Dendritic cell treated with granulocyte-macrophage colony-stimulating factor and Interleukin-4, amounts not matched to agents 40 ng/mL and 50 ng/mL, for 4 days (primary cell): Measurements from ENCODE around the gene GALE.
A peak's percentile ranks its signal among the peaks of the same experiment; 100 is the strongest.

ENCODE experiments used
- H3K27ac Mint-ChIP-seq: one replicate; pipeline ENCODE4 v1.8.0; 2022; ENCODE audit warnings: mild to moderate bottlenecking, mixed read lengths
- H3K27me3 Mint-ChIP-seq: one replicate; pipeline ENCODE4 v1.8.0; 2022; ENCODE audit warnings: mild to moderate bottlenecking, mixed read lengths
- H3K36me3 Mint-ChIP-seq: one replicate; pipeline ENCODE4 v1.8.0; 2022; ENCODE audit warnings: low read depth, mixed read lengths
- H3K4me1 Mint-ChIP-seq: one replicate; pipeline ENCODE4 v1.8.0; 2022; ENCODE audit warnings: low read depth, mixed read lengths
- H3K4me3 Mint-ChIP-seq: one replicate; pipeline ENCODE4 v1.8.0; 2022; ENCODE audit warnings: mild to moderate bottlenecking, moderate library complexity, mixed read lengths
- H3K9me3 Mint-ChIP-seq: one replicate; pipeline ENCODE4 v1.8.0; 2022; ENCODE audit warnings: mixed read lengths
- intact Hi-C: fragments of 100-400 bp; cut with micrococcal nuclease; formaldehyde crosslinking; loops from one replicate; pipeline ENCODE4 v1.15.0; 2022

The GALE gene

GRCh38 chr1:23825076-23825761, 24.7 kb upstream of the GALE start, which contains the start of gene HMGCL:
TSS of gene HMGCL (minus strand) at chr1:23825429. CDS start at chr1:23825415, 14 bp downstream.
- H3K4me3 Mint-ChIP-seq: peak within 1 kb of the TSS; percentile 91
- no peaks in the 10 kb centered on the region for H3K27me3 Mint-ChIP-seq
- peak within 1 kb of the TSS; percentile 99 for H3K27ac Mint-ChIP-seq
- H3K9me3 Mint-ChIP-seq: no peaks in the 10 kb centered on the region
- H3K36me3 Mint-ChIP-seq: peaks cover 13% of the 10 kb centered on the region
- intact Hi-C loops: loop anchor here (2.0 kb wide), 2 partner anchors 14 kb away; no protein-coding TSS in a partner anchor
- H3K4me1 Mint-ChIP-seq: peaks cover 38% of the 10 kb centered on the region

GRCh38 chr1:23824711-23825075, 24.1 kb upstream of the GALE start:
- H3K4me3 Mint-ChIP-seq: peak overlapping the region; percentile 91
- H3K36me3 Mint-ChIP-seq: peaks cover 17% of the 10 kb centered on the region
- no peaks in the 10 kb centered on the region for H3K9me3 Mint-ChIP-seq
- H3K4me1 Mint-ChIP-seq: peaks cover 40% of the 10 kb centered on the region
- peak overlapping the region; percentile 99 for H3K27ac Mint-ChIP-seq
- no peaks in the 10 kb centered on the region for H3K27me3 Mint-ChIP-seq
- intact Hi-C loops: loop anchor here (2.0 kb wide), 2 partner anchors 14 kb away; no protein-coding TSS in a partner anchor

- Mint-ChIP-seq H3K27ac (no peak overlapping the region), H3K4me1 (peaks cover 40% of the 10 kb centered on the region), H3K36me3 (peaks cover 18% of the 10 kb centered on the region), H3K4me3 (peak overlapping the region; percentile 91), H3K27me3 (no peaks in the 10 kb centered on the region), H3K9me3 (no peaks in the 10 kb centered on the region)
- intact Hi-C loops: loop anchor here (2.0 kb wide), 2 partner anchors 13 to 15 kb away; no protein-coding TSS in a partner anchor
Observed at GRCh38 chr1:23823767-23824166, 23.2 kb upstream of the GALE start.

DNA sequence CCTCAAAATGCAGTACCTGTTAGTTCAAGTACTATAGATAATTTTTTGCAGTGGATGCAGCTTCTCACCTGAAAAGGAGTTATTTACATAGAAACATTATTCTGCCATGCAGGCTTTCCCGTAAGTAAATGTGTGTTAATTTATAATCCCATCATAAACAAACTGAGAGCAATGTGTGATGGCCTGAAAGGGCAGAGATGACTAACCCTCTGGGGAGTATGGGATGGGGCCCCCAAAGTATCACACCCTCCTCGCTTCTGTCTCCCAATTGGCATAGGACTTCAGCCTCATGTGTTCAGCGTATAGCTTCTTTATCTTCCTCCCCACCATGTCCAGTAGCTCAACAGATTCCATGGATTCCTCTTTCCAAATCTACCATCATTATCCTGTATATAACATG, 17.1 kb upstream of the GALE start:
- no peak overlapping the region for H3K27ac Mint-ChIP-seq
- H3K27me3 Mint-ChIP-seq: no peaks in the 10 kb centered on the region
- no peaks in the 10 kb centered on the region for H3K9me3 Mint-ChIP-seq
- no peak overlapping the region for H3K4me3 Mint-ChIP-seq
- intact Hi-C loops: no loop called here
- peaks cover 19% of the 10 kb centered on the region for H3K4me1 Mint-ChIP-seq
- H3K36me3 Mint-ChIP-seq: peaks cover 69% of the 10 kb centered on the region

DNA sequence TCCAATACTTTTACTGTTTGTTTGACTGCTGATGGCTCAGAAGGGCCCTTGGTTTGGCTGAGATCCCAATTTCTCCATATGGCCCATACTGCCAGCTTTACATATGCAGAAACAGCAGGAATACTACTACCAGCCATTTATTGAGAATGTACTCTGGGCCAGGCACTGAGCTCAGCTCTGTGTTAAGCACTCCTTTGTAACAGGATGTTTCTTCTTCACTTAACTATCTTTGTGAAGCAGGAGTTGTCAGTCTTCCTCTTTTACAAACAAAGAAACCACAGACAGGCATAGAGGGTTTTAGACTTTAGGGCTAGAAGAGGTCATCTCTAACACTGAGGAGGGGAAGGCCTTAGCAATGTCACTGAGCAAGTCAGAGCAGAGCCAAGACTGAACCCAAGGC, 16.4 kb upstream of the GALE start:
- H3K4me3 Mint-ChIP-seq: no peak overlapping the region
- H3K9me3 Mint-ChIP-seq: no peaks in the 10 kb centered on the region
- intact Hi-C loops: no loop called here
- H3K27ac Mint-ChIP-seq: no peak overlapping the region
- no peaks in the 10 kb centered on the region for H3K27me3 Mint-ChIP-seq
- peaks cover 76% of the 10 kb centered on the region for H3K36me3 Mint-ChIP-seq
- H3K4me1 Mint-ChIP-seq: peaks cover 24% of the 10 kb centered on the region

GRCh38 chr1:23816361-23816760, 15.8 kb upstream of the GALE start:
- H3K36me3 Mint-ChIP-seq: peaks cover 82% of the 10 kb centered on the region

GRCh38 chr1:23814016-23814415, 13.5 kb upstream of the GALE start:
- Mint-ChIP-seq H3K27ac (no peak overlapping the region), H3K4me1 (peaks cover 34% of the 10 kb centered on the region), H3K36me3 (peaks cover 78% of the 10 kb centered on the region)

More at GRCh38 chr1:23816361-23816760, 15.8 kb upstream of the GALE start:
- no peaks in the 10 kb centered on the region for H3K27me3 Mint-ChIP-seq
- no peak overlapping the region for H3K4me3 Mint-ChIP-seq
- intact Hi-C loops: no loop called here
- no peak overlapping the region for H3K27ac Mint-ChIP-seq
- H3K4me1 Mint-ChIP-seq: peaks cover 24% of the 10 kb centered on the region
- H3K9me3 Mint-ChIP-seq: no peaks in the 10 kb centered on the region

DNA sequence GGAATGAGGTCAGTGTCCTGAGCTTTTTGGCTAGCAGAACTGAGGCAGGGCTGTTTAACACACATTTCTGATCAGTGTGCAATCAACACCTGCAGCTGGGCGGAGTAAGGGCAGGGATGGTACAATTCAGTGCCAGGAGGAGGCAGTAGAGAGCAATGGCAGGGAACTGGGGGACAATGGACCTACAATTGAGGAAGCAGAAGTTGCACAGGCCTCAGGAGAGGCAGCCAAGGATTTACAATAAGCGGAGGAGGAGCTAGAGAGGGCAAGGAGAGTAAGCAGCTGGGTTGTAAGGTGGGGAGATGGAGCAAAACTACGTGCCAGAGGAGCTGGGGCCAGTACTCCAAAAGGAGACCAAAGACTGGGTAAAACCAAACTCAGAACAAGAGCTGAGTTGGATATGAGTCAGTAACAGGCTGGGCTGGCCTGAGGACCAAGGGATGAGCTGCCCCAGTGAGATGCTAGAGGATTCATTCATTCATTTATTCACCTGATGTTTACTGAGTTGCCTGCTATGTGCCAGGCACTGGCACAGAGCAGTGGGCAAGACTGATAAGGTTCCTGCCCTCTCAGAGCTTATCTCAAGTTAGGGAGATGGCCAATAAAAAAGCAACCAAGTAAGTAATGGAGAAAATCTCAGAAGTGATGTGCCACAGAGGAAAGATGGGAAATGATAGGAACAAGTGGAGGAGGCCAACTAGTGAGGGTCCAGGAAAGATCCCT, 10.4 kb upstream of the GALE start:
- H3K9me3 Mint-ChIP-seq: no peaks in the 10 kb centered on the region
- intact Hi-C loops: loop anchor here (1.0 to 2.0 kb wide), 4 partner anchors 14 to 105 kb away; partner anchors contain the start of genes FUCA1 and HMGCL
- peaks cover 58% of the 10 kb centered on the region for H3K4me1 Mint-ChIP-seq
- no peaks in the 10 kb centered on the region for H3K27me3 Mint-ChIP-seq
- peaks cover 69% of the 10 kb centered on the region for H3K36me3 Mint-ChIP-seq
- no peak overlapping the region for H3K4me3 Mint-ChIP-seq
- H3K27ac Mint-ChIP-seq: peak overlapping the region; percentile 55

More at GRCh38 chr1:23814016-23814415, 13.5 kb upstream of the GALE start:
- H3K9me3 Mint-ChIP-seq: no peaks in the 10 kb centered on the region
- intact Hi-C loops: no loop called here
- H3K27me3 Mint-ChIP-seq: no peaks in the 10 kb centered on the region
- H3K4me3 Mint-ChIP-seq: no peak overlapping the region

- Mint-ChIP-seq H3K27me3 (no peaks in the 10 kb centered on the region), H3K4me1 (peaks cover 70% of the 10 kb centered on the region), H3K36me3 (peaks cover 69% of the 10 kb centered on the region), H3K9me3 (no peaks in the 10 kb centered on the region), H3K27ac (peak overlapping the region; percentile 55), H3K4me3 (no peak overlapping the region)
- intact Hi-C loops: loop anchor here (1.0 to 10.0 kb wide), 6 partner anchors 15 to 155 kb away; partner anchors contain the start of genes FUCA1 and HMGCL
Observed at GRCh38 chr1:23809751-23810171, 9.2 kb upstream of the GALE start.

GRCh38 chr1:23807453-23807852, 6.9 kb upstream of the GALE start:
- intact Hi-C loops: loop anchor here (5.0 to 10.0 kb wide), 2 partner anchors 35 to 157 kb away; no protein-coding TSS in a partner anchor
- Mint-ChIP-seq H3K9me3 (no peaks in the 10 kb centered on the region), H3K4me3 (no peak overlapping the region), H3K27me3 (no peaks in the 10 kb centered on the region), H3K4me1 (peaks cover 79% of the 10 kb centered on the region), H3K36me3 (peaks cover 70% of the 10 kb centered on the region), H3K27ac (peak overlapping the region; percentile 87)

GRCh38 chr1:23806280-23806679, 5.7 kb upstream of the GALE start:
- Mint-ChIP-seq H3K27ac (peak overlapping the region; percentile 87), H3K36me3 (peaks cover 68% of the 10 kb centered on the region), H3K27me3 (no peaks in the 10 kb centered on the region), H3K4me1 (peaks cover 78% of the 10 kb centered on the region), H3K9me3 (no peaks in the 10 kb centered on the region), H3K4me3 (no peak overlapping the region)
- intact Hi-C loops: loop anchor here (5.0 to 10.0 kb wide), 2 partner anchors 34 to 159 kb away; no protein-coding TSS in a partner anchor

GRCh38 chr1:23805025-23805424, 4.5 kb upstream of the GALE start:
- Mint-ChIP-seq H3K27me3 (no peaks in the 10 kb centered on the region), H3K9me3 (no peaks in the 10 kb centered on the region), H3K4me3 (no peak overlapping the region), H3K27ac (peak overlapping the region; percentile 87), H3K36me3 (peaks cover 75% of the 10 kb centered on the region), H3K4me1 (peaks cover 70% of the 10 kb centered on the region)
- intact Hi-C loops: loop anchor here (5.0 to 10.0 kb wide), 2 partner anchors 33 to 160 kb away; no protein-coding TSS in a partner anchor

DNA sequence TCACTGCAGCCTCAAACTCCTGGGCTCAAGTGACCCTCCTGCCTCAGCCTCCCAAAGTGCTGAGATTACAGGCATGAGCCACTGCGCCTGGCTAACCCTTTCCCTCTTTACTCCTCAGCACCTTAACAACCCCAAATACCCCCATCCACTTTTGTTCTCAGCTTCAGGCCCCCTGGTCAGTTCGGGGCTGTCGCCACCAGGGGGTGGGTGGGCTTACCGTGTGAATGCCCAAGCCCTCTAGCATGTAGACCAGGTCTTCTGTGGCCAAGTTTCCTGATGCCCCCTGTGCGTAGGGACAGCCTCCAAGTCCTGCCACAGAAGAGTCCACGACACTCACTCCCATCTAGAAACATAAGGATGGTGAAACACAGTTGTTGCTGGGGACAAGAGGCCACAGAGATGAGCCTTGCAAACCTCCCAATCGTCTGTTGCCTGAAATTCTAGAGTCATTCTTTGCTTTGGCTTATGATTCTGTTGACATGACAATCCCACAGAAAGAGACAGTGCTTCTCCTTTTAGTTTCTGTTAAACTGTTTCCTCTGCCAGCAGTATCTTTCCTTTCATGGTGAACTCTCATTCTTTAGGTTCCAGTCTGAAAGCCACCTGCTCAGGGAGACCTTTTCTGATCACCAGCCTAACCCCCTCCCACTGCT, 3.8 kb upstream of the GALE start:
- Mint-ChIP-seq H3K4me1 (peaks cover 70% of the 10 kb centered on the region), H3K27me3 (no peaks in the 10 kb centered on the region), H3K36me3 (peaks cover 75% of the 10 kb centered on the region), H3K4me3 (no peak overlapping the region), H3K9me3 (no peaks in the 10 kb centered on the region), H3K27ac (peak overlapping the region; percentile 87)
- intact Hi-C loops: loop anchor here (10.0 kb wide), 1 partner anchor 160 kb away; no protein-coding TSS in a partner anchor
